ENCODE measurements around the gene CGB8.

The CGB8 gene

DNA sequence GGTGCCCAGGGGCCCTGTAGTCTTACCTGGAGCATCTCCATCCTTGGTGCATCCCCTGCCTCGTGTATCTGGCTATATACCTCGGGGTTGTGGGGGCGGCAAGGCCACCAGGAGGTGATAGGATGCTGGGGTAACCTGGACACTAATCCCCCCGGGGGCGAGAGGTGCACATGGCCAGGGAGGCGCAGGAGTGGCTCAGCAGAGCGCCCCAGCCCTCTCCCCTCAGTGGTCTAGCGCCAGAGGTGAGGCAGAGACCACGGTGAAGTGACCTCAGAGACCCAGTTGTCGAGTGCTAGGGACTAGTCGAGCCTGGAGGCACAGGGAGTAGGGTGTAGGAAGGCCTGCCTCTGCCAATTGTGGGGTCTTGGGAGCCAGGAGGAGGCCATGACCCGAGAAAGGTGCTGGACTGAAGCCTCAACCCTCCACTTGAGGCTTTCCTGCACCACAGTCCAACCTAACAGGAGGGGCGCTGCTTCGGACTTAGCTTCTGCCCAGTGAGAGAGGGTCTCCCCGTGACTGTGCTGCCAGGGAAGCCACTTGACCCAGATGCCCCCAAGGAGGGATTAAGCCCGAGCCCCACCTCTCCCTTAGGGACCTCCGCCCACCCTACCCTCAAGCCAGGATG lies 31.8 kb downstream of the CGB8 start, which contains the start of gene LHB:
LHB (minus strand) TSS at position 51 of the 625 bp plus-strand sequence; CDS start at position 41, 10 bp downstream.
- DNase-seq (ENCODE audit: low spot score in 2 of 2), result no peak
- peaks cover 10% of the 10 kb centered on the region for H3K4me1 ChIP-seq
- peaks cover 34% of the 10 kb centered on the region for H3K36me3 ChIP-seq (replicated peaks)
- H3K9me3 ChIP-seq, result no peaks in the 10 kb centered on the region
- peak within 1 kb of the TSS; percentile 29 for H3K4me3 ChIP-seq
- in situ Hi-C loops (cut with MboI; ENCODE audit: low sequenced_read_pairs), result no loop called here
- no peaks in the 10 kb centered on the region for H3K27me3 ChIP-seq (ENCODE audit: low read depth)

DNA sequence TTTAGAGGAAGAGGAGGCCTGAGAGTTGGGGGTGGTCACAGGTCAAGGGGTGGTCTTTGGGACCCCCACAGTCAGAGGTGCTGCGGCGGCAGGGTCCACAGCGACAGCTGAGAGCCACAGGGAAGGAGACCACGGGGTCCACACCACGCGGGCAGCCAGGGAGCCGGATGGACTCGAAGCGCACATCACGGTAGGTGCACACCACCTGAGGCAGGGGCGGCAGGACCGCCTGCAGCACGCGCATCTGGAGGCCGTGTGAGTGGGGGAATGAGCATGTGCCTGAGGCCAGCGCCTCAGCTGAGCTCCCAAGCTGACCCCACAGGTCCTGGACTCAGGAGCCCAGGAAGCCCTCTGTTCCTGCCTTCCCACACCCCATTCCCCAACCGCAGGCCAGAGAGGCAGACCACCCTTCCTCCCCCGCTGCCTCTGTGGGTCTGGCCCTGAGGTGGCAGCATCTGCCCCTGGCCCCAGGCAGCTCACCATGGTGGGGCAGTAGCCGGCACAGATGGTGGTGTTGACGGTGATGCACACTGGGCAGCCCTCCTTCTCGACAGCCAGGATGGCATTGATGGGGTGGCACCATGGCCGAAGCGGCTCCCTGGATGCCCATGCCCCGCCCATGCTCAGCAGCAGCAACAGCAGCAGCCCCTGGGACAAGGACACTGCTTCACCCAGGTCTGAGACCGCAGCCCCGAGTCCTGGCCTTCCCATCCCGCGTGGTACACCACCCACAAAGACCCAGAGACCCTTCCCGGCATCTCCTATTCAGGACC lies 32.7 kb downstream of the CGB8 start:
- H3K36me3 ChIP-seq (replicated peaks), result peaks cover 43% of the 10 kb centered on the region
- in situ Hi-C loops (cut with MboI; ENCODE audit: low sequenced_read_pairs), result no loop called here
- peaks cover 10% of the 10 kb centered on the region for H3K4me1 ChIP-seq
- H3K27me3 ChIP-seq (ENCODE audit: low read depth), result no peaks in the 10 kb centered on the region
- no peak for DNase-seq (ENCODE audit: low spot score in 2 of 2)
- H3K4me3 ChIP-seq, result no peak overlapping the region
- H3K9me3 ChIP-seq, result no peaks in the 10 kb centered on the region

DNA sequence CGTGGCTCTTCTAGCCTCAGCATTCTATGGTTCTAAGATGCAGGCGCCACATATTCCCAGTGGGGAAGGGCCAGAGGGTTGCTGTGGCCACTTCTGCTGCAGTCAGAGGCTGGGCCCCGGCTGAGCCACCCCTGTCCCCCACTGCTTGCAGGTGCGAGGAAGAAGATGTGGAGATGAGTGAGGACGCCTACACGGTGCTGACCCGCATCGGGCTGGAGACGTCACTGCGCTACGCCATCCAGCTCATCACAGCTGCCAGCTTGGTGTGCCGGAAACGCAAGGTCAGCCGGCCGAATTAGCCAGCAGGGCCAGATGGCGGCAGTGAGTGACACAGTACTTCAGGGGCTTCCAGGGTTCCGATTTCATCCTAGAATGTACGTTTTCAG lies 34.0 kb downstream of the CGB8 start:
- peaks cover 10% of the 10 kb centered on the region for H3K4me1 ChIP-seq
- H3K36me3 ChIP-seq (replicated peaks), result peaks cover 56% of the 10 kb centered on the region
- H3K27me3 ChIP-seq (ENCODE audit: low read depth), result no peaks in the 10 kb centered on the region
- no peak for DNase-seq (ENCODE audit: low spot score in 2 of 2)
- no peak overlapping the region for H3K4me3 ChIP-seq
- H3K9me3 ChIP-seq, result no peaks in the 10 kb centered on the region
- in situ Hi-C loops (cut with MboI; ENCODE audit: low sequenced_read_pairs), result no loop called here

DNA sequence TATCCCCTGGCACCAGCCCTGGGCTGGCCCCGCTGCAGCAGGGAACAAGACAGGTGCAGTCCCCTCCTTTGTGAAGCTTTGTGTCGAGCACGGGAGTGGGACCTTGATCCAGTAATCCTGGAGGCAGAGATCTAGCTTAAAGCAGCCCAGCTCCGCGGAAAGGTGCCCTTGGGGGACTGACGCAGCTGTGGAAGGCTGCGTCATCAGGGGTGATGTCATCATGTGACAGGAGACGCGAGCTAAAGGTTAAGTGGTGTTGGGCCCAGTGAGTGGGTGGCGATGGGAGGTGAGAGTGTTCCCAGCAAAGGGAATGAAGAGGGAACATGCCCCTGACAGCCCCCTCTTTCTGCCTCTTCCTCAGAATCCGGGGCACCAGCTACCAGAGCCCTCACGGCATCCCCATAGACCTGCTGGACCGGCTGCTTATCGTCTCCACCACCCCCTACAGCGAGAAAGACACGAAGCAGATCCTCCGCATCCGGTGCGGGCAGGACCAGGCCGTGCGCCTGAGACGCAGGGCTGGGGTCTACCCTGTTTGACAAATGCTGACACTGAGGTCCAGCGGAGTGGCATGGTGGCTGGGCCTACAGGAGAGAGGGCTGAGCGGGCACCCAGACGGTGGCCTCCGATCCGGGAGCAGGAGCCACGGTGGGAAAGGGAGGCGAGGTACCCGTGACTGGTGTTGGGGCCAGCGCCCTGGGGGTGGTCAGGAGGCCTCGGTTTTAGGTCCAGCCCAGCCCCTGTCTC lies 34.6 kb downstream of the CGB8 start:
- in situ Hi-C loops (cut with MboI; ENCODE audit: low sequenced_read_pairs), result no loop called here
- no peaks in the 10 kb centered on the region for H3K9me3 ChIP-seq
- H3K4me3 ChIP-seq, result no peak overlapping the region
- no peaks in the 10 kb centered on the region for H3K27me3 ChIP-seq (ENCODE audit: low read depth)
- H3K36me3 ChIP-seq (replicated peaks), result peaks cover 61% of the 10 kb centered on the region
- no peak for DNase-seq (ENCODE audit: low spot score in 2 of 2)
- peaks cover 10% of the 10 kb centered on the region for H3K4me1 ChIP-seq

DNA sequence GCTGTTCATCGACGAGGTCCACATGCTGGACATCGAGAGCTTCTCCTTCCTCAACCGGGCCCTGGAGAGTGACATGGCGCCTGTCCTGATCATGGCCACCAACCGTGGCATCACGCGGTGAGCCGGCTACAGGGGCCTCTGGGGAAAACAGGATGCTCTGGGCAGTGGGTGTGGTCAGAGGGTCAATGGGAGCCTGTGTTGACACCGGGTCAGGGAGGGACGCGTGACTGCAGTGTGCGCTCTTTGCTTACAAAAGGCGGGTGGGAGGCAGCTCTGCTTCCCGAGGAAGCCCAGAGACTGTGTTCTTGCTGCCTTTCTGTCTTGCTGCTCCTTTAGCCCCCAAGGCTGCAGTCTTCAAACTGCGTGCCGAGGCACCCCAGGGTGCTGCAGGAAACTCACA lies 37.7 kb downstream of the CGB8 start:
- Histone ChIP-seq H3K4me3 (no peak overlapping the region), H3K4me1 (no peaks in the 10 kb centered on the region), H3K27me3 (ENCODE audit: low read depth) (no peaks in the 10 kb centered on the region), H3K9me3 (no peaks in the 10 kb centered on the region), H3K36me3 (replicated peaks) (peaks cover 78% of the 10 kb centered on the region)
- DNase-seq (ENCODE audit: low spot score in 2 of 2), result no peak
- in situ Hi-C loops (cut with MboI; ENCODE audit: low sequenced_read_pairs), result no loop called here

DNA sequence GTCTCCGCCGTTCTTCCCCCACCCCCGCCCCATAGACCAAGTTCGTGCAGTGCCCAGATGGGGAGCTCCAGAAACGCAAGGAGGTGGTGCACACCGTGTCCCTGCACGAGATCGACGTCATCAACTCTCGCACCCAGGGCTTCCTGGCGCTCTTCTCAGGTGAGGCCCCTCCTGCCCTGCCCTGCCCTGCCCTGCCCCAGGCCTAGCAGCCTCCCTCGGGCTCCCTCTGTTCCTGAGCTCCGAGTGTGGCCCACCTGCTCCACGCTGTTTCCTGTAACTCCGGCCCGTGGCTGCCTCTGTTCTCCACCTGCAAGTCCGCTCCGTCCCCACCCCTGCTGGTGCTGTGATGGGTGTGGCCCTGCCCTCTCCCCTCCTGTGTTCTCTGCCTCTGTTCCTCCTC lies 38.5 kb downstream of the CGB8 start:
- in situ Hi-C loops (cut with MboI; ENCODE audit: low sequenced_read_pairs), result no loop called here
- no peak for DNase-seq (ENCODE audit: low spot score in 2 of 2)
- H3K9me3 ChIP-seq, result no peaks in the 10 kb centered on the region
- H3K36me3 ChIP-seq (replicated peaks), result peaks cover 80% of the 10 kb centered on the region
- H3K27me3 ChIP-seq (ENCODE audit: low read depth), result no peaks in the 10 kb centered on the region
- H3K4me1 ChIP-seq, result no peaks in the 10 kb centered on the region
- H3K4me3 ChIP-seq, result no peak overlapping the region

DNA sequence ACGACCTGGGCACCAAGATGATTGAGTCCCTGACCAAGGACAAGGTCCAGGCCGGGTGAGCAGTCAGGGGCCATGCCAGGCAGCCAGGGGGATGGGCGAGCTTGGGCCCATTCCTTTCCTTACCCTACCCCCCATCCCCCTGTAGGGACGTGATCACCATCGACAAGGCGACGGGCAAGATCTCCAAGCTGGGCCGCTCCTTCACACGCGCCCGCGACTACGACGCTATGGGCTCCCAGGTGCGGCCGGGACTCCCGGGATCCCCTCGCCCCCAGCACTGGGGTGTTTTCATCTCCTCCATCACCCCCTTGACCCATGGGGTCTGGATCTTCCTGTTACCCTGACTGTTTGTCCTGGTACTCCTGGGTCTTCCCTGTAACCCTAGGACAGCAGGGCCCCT lies 39.1 kb downstream of the CGB8 start:
- Histone ChIP-seq H3K9me3 (no peaks in the 10 kb centered on the region), H3K27me3 (ENCODE audit: low read depth) (no peaks in the 10 kb centered on the region), H3K36me3 (replicated peaks) (peaks cover 79% of the 10 kb centered on the region), H3K4me3 (no peak overlapping the region), H3K4me1 (no peaks in the 10 kb centered on the region)
- in situ Hi-C loops (cut with MboI; ENCODE audit: low sequenced_read_pairs), result no loop called here
- no peak for DNase-seq (ENCODE audit: low spot score in 2 of 2)

DNA sequence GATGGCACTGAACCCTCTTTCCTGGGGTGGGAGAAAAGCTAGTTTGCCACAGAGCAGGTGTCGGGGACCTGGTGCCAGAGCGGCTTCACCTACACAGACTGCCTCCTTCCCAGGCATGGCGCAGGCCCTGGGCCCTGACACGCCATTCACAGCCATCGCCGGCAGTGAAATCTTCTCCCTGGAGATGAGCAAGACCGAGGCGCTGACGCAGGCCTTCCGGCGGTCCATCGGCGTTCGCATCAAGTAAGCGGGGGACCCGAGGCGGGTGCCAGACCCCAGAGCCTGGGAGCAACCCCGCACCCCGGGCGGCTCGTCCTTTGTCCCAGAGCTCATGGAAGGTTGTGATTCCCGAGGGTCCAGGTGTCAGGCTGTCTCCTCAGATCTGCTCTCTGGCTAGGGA lies 42.0 kb downstream of the CGB8 start:
- H3K9me3 ChIP-seq, result no peaks in the 10 kb centered on the region
- H3K27me3 ChIP-seq (ENCODE audit: low read depth), result no peaks in the 10 kb centered on the region
- H3K36me3 ChIP-seq (replicated peaks), result peaks cover 80% of the 10 kb centered on the region
- in situ Hi-C loops (cut with MboI; ENCODE audit: low sequenced_read_pairs), result no loop called here
- no peak overlapping the region for H3K4me3 ChIP-seq
- no peak for DNase-seq (ENCODE audit: low spot score in 2 of 2)
- H3K4me1 ChIP-seq, result no peaks in the 10 kb centered on the region

DNA sequence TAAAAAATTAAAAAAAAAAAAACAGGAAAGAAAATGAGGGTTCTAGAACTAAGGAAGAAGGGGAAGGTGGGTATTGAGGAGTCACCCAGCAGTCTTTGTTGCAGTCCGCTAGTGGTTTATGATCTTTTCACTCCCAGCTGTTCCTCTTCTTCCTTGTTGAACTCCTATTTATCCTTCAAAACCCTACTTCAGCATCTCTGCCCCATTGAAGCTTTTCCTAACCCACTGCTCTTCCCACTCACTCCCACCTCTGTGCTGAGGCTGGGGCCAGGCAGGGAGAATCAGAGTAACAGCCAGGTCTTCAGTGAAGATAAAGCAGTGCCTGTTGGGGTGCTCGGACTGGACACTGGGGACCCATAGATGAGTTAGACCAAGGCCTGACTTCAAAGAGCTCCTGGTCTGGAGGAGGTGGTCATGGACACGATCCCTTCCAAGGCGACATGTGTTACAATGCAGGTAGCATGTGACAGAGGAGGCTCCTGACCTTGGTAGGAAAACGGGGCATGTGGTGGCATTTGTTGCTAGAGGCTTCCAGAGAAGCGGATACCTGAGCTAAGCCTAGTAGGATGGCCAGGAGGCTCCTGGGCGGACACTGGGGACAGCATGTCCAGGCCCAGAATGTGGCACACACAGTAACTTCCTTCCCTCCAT lies 43.8 kb downstream of the CGB8 start:
- peaks cover 70% of the 10 kb centered on the region for H3K36me3 ChIP-seq (replicated peaks)
- no peaks in the 10 kb centered on the region for H3K9me3 ChIP-seq
- in situ Hi-C loops (cut with MboI; ENCODE audit: low sequenced_read_pairs), result no loop called here
- no peaks in the 10 kb centered on the region for H3K27me3 ChIP-seq (ENCODE audit: low read depth)
- DNase-seq (ENCODE audit: low spot score in 2 of 2), result no peak
- H3K4me1 ChIP-seq, result no peaks in the 10 kb centered on the region
- no peak overlapping the region for H3K4me3 ChIP-seq

DNA sequence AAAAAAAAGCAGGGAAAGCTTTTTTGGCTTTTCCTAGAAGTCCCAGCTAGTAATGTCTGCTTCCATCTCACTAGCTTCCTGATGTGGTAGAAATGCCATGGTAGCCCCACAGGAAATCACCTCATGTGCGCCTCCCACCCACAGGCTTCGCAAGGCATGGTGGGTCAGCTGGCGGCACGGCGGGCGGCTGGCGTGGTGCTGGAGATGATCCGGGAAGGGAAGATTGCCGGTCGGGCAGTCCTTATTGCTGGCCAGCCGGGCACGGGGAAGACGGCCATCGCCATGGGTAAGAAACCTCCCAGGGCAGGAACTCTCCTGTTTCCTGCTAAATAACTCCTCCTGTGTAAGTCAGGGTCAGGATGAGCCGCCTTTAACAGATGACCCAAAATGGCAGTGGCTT lies 44.8 kb downstream of the CGB8 start:
- in situ Hi-C loops (cut with MboI; ENCODE audit: low sequenced_read_pairs), result no loop called here

DNA sequence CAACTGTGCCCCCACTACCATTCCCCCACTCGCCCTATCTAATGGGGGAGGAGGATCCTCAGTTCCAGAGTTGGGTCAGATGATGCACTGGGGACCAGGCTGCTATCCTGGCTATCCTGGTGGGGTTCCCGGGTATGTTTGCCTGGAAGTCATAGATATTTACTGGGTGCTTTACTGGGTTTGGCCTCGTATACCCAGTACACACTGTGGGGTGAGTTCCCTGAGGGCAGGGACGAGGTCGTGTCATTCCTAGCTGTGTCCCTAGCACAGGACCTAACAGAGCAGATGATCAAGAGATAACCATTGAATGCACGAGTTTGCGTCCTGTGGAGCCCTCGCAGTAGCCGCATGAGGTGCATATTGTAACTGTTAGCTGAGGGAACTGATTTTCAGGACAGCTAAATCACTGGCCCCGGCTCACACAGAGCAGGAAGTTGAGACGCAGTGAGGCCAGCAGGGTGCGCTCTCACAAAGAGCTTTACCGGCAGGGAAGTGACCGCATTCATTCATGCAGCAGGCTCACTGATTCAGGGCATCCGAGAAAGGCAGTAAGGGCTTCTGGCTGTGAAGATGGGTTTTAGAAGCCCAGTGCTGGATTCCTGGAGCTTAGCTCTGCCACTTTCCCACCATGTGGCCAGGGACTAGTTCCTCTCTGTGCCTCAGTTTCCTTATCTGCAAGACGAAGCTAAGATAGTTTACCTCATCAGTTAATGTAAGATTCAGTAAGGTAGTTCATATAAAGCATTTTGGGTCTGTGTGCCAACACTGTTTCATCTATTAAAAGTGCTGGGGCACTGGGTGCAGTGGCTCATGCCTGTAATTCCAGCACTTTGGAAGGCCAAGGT lies 49.2 kb downstream of the CGB8 start:
- no peaks in the 10 kb centered on the region for H3K27me3 ChIP-seq (ENCODE audit: low read depth)
- peaks cover 3% of the 10 kb centered on the region for H3K4me1 ChIP-seq
- peak; percentile 60 to 85 for DNase-seq (ENCODE audit: low spot score in 2 of 2)
- no peak overlapping the region for H3K4me3 ChIP-seq
- peaks cover 43% of the 10 kb centered on the region for H3K36me3 ChIP-seq (replicated peaks)
- in situ Hi-C loops (cut with MboI; ENCODE audit: low sequenced_read_pairs), result no loop called here
- no peaks in the 10 kb centered on the region for H3K9me3 ChIP-seq

More for the DNA sequence above, 44.8 kb downstream of the CGB8 start:
- peaks cover 69% of the 10 kb centered on the region for H3K36me3 ChIP-seq (replicated peaks)
- no peak for DNase-seq (ENCODE audit: low spot score in 2 of 2)
- H3K27me3 ChIP-seq (ENCODE audit: low read depth), result no peaks in the 10 kb centered on the region
- no peaks in the 10 kb centered on the region for H3K4me1 ChIP-seq
- no peaks in the 10 kb centered on the region for H3K9me3 ChIP-seq
- H3K4me3 ChIP-seq, result no peak overlapping the region

DNA sequence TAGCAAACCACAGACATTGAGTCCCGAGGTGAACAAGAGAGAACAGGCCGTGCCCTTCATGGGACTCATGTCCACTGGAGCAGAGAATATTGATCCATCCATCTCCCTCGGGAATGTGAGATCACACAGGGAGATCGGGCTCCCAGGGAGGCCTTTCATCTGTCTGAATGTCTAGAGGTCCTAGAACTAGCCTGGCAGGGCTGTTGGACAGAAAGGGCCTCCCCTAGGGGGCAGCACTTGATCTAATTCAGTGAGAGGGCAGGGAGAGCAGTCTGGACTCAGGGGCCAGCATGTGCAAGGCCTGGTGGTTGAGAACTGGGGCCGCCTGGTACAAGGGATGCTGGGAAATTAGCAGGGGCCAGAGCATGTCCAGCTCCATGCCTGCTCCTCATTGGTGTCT lies 50.9 kb downstream of the CGB8 start:
- no peak overlapping the region for H3K4me3 ChIP-seq
- no peaks in the 10 kb centered on the region for H3K27me3 ChIP-seq (ENCODE audit: low read depth)
- peaks cover 28% of the 10 kb centered on the region for H3K36me3 ChIP-seq (replicated peaks)
- peak; percentile 78 to 88 for DNase-seq (ENCODE audit: low spot score in 2 of 2)
- in situ Hi-C loops (cut with MboI; ENCODE audit: low sequenced_read_pairs), result no loop called here
- no peaks in the 10 kb centered on the region for H3K9me3 ChIP-seq
- H3K4me1 ChIP-seq, result peaks cover 3% of the 10 kb centered on the region

Measured in HAP-1 (cell line).